HG03521 (cell line): ENCODE results near the gene ZDHHC19.

ENCODE experiments used
- ATAC-seq: cut with Tn5 transposase; IDR thresholded peaks from one replicate; pipeline ENCODE4 v1.9.1; 2021; ENCODE audit warnings: mild to moderate bottlenecking, moderate library complexity; ENCODE audit not compliant: unreplicated experiment

The ZDHHC19 gene

GRCh38 chr3:196150481-196150880 lies 60.7 kb downstream of the ZDHHC19 start:
- ATAC-seq = no peak

- ATAC-seq = no peak
These were observed 61.3 kb downstream of the ZDHHC19 start for GRCh38 chr3:196149831-196150301.

GRCh38 chr3:196149375-196149774 lies 61.8 kb downstream of the ZDHHC19 start:
- ATAC-seq = no peak
